Left lobe of liver (tissue), 2 donors: ENCODE results near the gene GRPEL2. TPM values are rescaled to one million over a fixed set of nuclear protein-coding genes. Genes with fewer than 3 reads are reported as not detected.
A peak's percentile ranks its signal among the peaks of the same experiment; 100 is the strongest.

Source experiments
- ATAC-seq: fragments of 200-7000 bp; cut with Tn5 transposase; one replicate; pipeline ENCODE4 v1.9.1; 2020; ENCODE audit warnings: mild to moderate bottlenecking, moderate library complexity
- DNase-seq: peaks from one replicate; pipeline ENCODE4 v3.0.0-alpha.2; 2020; ENCODE audit warnings: low spot score
- total RNA-seq: library from RNA; stranded (reverse); gene quantifications from one replicate; pipeline ENCODE4 v1.2.1, GENCODE V29; 2021
- donor health status: DM: no; HTN: no; CAD: no; lungs with moderate emphysema.
- donor health status: DM: no; HTN: yes; CAD: no.

The GRPEL2 gene
- total RNA-seq, 1 donor from 2014 or later = 5.1 TPM

GRCh38 chr5:149317281-149318048, 27.8 kb upstream of the GRPEL2 start:
- ATAC-seq (peak; percentile 68), DNase-seq (no peak)

- DNase-seq (no peak), ATAC-seq (no peak)
These were observed 26.1 kb upstream of the GRPEL2 start for GRCh38 chr5:149319174-149319573.

- DNase-seq = peak; percentile 87
- ATAC-seq = peak; percentile 93
These were observed 24.4 kb upstream of the GRPEL2 start for GRCh38 chr5:149320791-149321330.

- ATAC-seq (no peak), DNase-seq (no peak)
These were observed 22.8 kb upstream of the GRPEL2 start for GRCh38 chr5:149322518-149322917.

- DNase-seq (no peak), ATAC-seq (no peak)
These were observed 22.1 kb upstream of the GRPEL2 start for GRCh38 chr5:149323210-149323609.

- ATAC-seq = peak; percentile 40
- no peak for DNase-seq
These were observed 21.6 kb upstream of the GRPEL2 start for GRCh38 chr5:149323621-149324205.

- no peak for DNase-seq
- ATAC-seq = no peak
These were observed 20.7 kb upstream of the GRPEL2 start for GRCh38 chr5:149324641-149325040.

GRCh38 chr5:149325166-149325735, 20.0 kb upstream of the GRPEL2 start:
- ATAC-seq = no peak
- DNase-seq = no peak

- DNase-seq (no peak), ATAC-seq (no peak)
These were observed 19.4 kb upstream of the GRPEL2 start for GRCh38 chr5:149325894-149326293.

- no peak for ATAC-seq
- no peak for DNase-seq
These were observed 18.7 kb upstream of the GRPEL2 start for GRCh38 chr5:149326611-149327010.

- ATAC-seq = no peak
- DNase-seq = no peak
These were observed 17.1 kb upstream of the GRPEL2 start for GRCh38 chr5:149328177-149328576.

- ATAC-seq = no peak
- DNase-seq = no peak
These were observed 11.4 kb upstream of the GRPEL2 start for GRCh38 chr5:149333711-149334443.

- no peak for ATAC-seq
- no peak for DNase-seq
These were observed 7.6 kb upstream of the GRPEL2 start for GRCh38 chr5:149337736-149338135.

- no peak for DNase-seq
- no peak for ATAC-seq
These were observed 6.9 kb upstream of the GRPEL2 start for GRCh38 chr5:149338364-149338763.

- DNase-seq (no peak), ATAC-seq (no peak)
These were observed 4.4 kb upstream of the GRPEL2 start for GRCh38 chr5:149340920-149341319.

GRCh38 chr5:149341876-149342275, 3.4 kb upstream of the GRPEL2 start:
- no peak for DNase-seq
- ATAC-seq = no peak

GRCh38 chr5:149344151-149344550, 1.1 kb upstream of the GRPEL2 start:
- ATAC-seq = no peak
- DNase-seq = no peak

- DNase-seq (no peak), ATAC-seq (no peak)
These were observed 558 bp downstream of the GRPEL2 start for GRCh38 chr5:149345892-149346222.

GRCh38 chr5:149348518-149348917, 3.2 kb downstream of the GRPEL2 start:
- DNase-seq (no peak), ATAC-seq (no peak)

- ATAC-seq (no peak), DNase-seq (no peak)
These were observed 4.1 kb downstream of the GRPEL2 start for GRCh38 chr5:149349382-149349781.

GRCh38 chr5:149352169-149352568, 6.9 kb downstream of the GRPEL2 start:
- ATAC-seq = no peak
- DNase-seq = no peak

- DNase-seq (no peak), ATAC-seq (no peak)
These were observed 8.6 kb downstream of the GRPEL2 start for GRCh38 chr5:149353911-149354310.
